OCI-LY7 (cell line): ENCODE results near the gene METTL22. TPM values are rescaled to one million over a fixed set of nuclear protein-coding genes. Genes with fewer than 3 reads are reported as not detected.

Experiments
- BruUV-seq: library from RNA; stranded (reverse); fragments of 400-500 nt; replicated peaks from 2 replicates; lab custom pipeline; 2021; lab: Mats Ljungman, UMichigan
- CTCF ChIA-PET: fragments of 300-600 bp; sonication (Branson Sonifier 250); formaldehyde crosslinking; loops from one replicate; lab custom pipeline; 2022; ENCODE audit warnings: antibody characterized with exemption; ENCODE audit not compliant: unreplicated experiment; lab: Charles Lee
- POLR2A ChIA-PET: fragments of 300-600 bp; sonication (Branson Sonifier 250); formaldehyde crosslinking; loops from one replicate; lab custom pipeline; 2022; ENCODE audit warnings: antibody characterized with exemption; lab: Charles Lee
- DNase-seq: peaks from one replicate; pipeline ENCODE4 v3.0.0-alpha.2; 2015; ENCODE audit warnings: low spot score
- H2AFZ ChIP-seq: fragments of 200-600 bp; sonication (generic), shearing (Covaris generic); 2 replicates; pipeline ENCODE4 v1.6.1; 2014; ENCODE audit warnings: mild to moderate bottlenecking, antibody characterized with exemption, low read length, moderate library complexity
- H3K27ac ChIP-seq: fragments of 200-600 bp; sonication (generic); 2 replicates; pipeline ENCODE4 v1.5.1; 2014; ENCODE audit warnings: mixed run types, low read depth, mild to moderate bottlenecking, moderate library complexity, low read length, inconsistent platforms; ENCODE audit not compliant: poor library complexity, severe bottlenecking
- H3K36me3 ChIP-seq: fragments of 200-600 bp; sonication (generic); 2 replicates; pipeline ENCODE4 v1.6.1; 2014; ENCODE audit warnings: mild to moderate bottlenecking, antibody characterized with exemption, low read length, moderate library complexity, mixed read lengths; ENCODE audit not compliant: insufficient read depth
- H3K4me1 ChIP-seq: fragments of 200-600 bp; sonication (generic); 2 replicates; pipeline ENCODE4 v1.5.1; 2014; ENCODE audit warnings: mild to moderate bottlenecking, low read length; ENCODE audit not compliant: insufficient read depth, poor library complexity, severe bottlenecking
- H3K4me2 ChIP-seq: fragments of 200-600 bp; sonication (generic); 2 replicates; pipeline ENCODE4 v1.6.1; 2014; ENCODE audit warnings: mild to moderate bottlenecking, low read length
- H3K4me3 ChIP-seq: fragments of 200-600 bp; sonication (generic); 2 replicates; pipeline ENCODE4 v1.5.1; 2014; ENCODE audit warnings: mild to moderate bottlenecking, low read depth, low read length; ENCODE audit not compliant: poor library complexity, severe bottlenecking
- H3K79me2 ChIP-seq: fragments of 200-600 bp; sonication (generic); 2 replicates; pipeline ENCODE4 v1.6.1; 2016; ENCODE audit warnings: low read depth, mild to moderate bottlenecking, low read length, moderate library complexity, mixed read lengths; ENCODE audit not compliant: insufficient read depth
- H3K9me2 ChIP-seq: fragments of 200-600 bp; sonication (generic); 2 replicates; pipeline ENCODE4 v1.6.1; 2016; ENCODE audit warnings: mild to moderate bottlenecking, low read length, mixed read lengths; ENCODE audit not compliant: insufficient read depth
- H3K9me3 ChIP-seq: fragments of 200-600 bp; sonication (generic); 2 replicates; pipeline ENCODE4 v1.6.1; 2014; ENCODE audit warnings: mild to moderate bottlenecking, mixed run types, low read length, mixed read lengths
- H4K20me1 ChIP-seq: fragments of 200-600 bp; sonication (generic); 2 replicates; pipeline ENCODE4 v1.6.1; 2014; ENCODE audit warnings: mild to moderate bottlenecking, antibody characterized with exemption, low read length, moderate library complexity, mixed read lengths; ENCODE audit not compliant: insufficient read depth
- CTCF ChIP-seq: fragments of 200-600 bp; sonication (generic); conservative IDR thresholded peaks from 2 replicates; pipeline ENCODE4 v1.5.1; 2014; ENCODE audit warnings: mild to moderate bottlenecking, antibody characterized with exemption, low read length, moderate library complexity, mixed read lengths
- EZH2phosphoT487 ChIP-seq: fragments of 200-600 bp; sonication (generic); IDR thresholded peaks from 2 replicates; pipeline ENCODE4 v1.6.1; 2018; ENCODE audit warnings: low read depth, borderline replicate concordance, mild to moderate bottlenecking, mixed run types, antibody characterized with exemption, low read length, moderate library complexity, mixed read lengths
- intact Hi-C: fragments of 100-400 bp; cut with micrococcal nuclease; formaldehyde crosslinking; loops from one replicate; pipeline ENCODE4 v1.10.0; 2022; ENCODE audit not compliant: unreplicated experiment
- total RNA-seq, 2 experiments: library from RNA; depleted of rRNA in 1 of 2; stranded (reverse); fragments of >200 nt in 1 of 2; shearing (Covaris generic) in 1 of 2; gene quantifications; 2 replicates each; pipeline ENCODE4 v1.2.3, GENCODE V29; 2014 to 2022

METTL22 gene
- total RNA-seq, 2 experiments from 2014 or later = 22.4 to 55.0 TPM

GRCh38 chr16:8600144-8600775 is 21.2 kb upstream of the METTL22 start:
- no peaks in the 10 kb centered on the region for H3K9me3 ChIP-seq
- H4K20me1 ChIP-seq = no peaks in the 10 kb centered on the region; the same call in 1 of the 2 replicates
- POLR2A ChIA-PET = interaction anchor here (0.6 kb wide), 1 partner anchor 135 kb away, joined by 3 read pairs; no protein-coding TSS in a partner anchor
- no TSS peak for BruUV-seq
- no peaks in the 10 kb centered on the region for H3K9me2 ChIP-seq
- H3K79me2 ChIP-seq = no peaks in the 10 kb centered on the region
- CTCF ChIA-PET = no interaction called here
- H3K4me3 ChIP-seq = no peak overlapping the region
- H3K27ac ChIP-seq = no peak overlapping the region
- H3K4me2 ChIP-seq = no peak overlapping the region
- no peaks in the 10 kb centered on the region for H3K36me3 ChIP-seq
- DNase-seq = no peak
- H3K4me1 ChIP-seq = no peaks in the 10 kb centered on the region
- no peak for TF ChIP-seq CTCF
- no peak for TF ChIP-seq EZH2phosphoT487
- intact Hi-C loops = no loop called here
- no peak overlapping the region for H2AFZ ChIP-seq

- DNase-seq = no peak
- Histone ChIP-seq H3K9me2 (no peaks in the 10 kb centered on the region), H3K27ac (no peak overlapping the region), H2AFZ (no peak overlapping the region), H4K20me1 (no peaks in the 10 kb centered on the region), H3K79me2 (no peaks in the 10 kb centered on the region), H3K36me3 (no peaks in the 10 kb centered on the region), H3K4me1 (no peaks in the 10 kb centered on the region), H3K4me2 (no peak overlapping the region), H3K4me3 (no peak overlapping the region), H3K9me3 (no peaks in the 10 kb centered on the region)
- CTCF ChIA-PET = no interaction called here
- POLR2A ChIA-PET = no interaction called here
- BruUV-seq = no TSS peak
- intact Hi-C loops = no loop called here
- TF ChIP-seq CTCF (no peak), EZH2phosphoT487 (no peak)
Observed at GRCh38 chr16:8605554-8605953, 15.9 kb upstream of the METTL22 start.

GRCh38 chr16:8607214-8607613 is 14.3 kb upstream of the METTL22 start:
- Histone ChIP-seq H3K79me2 (no peaks in the 10 kb centered on the region), H3K4me2 (no peak overlapping the region), H3K9me2 (no peaks in the 10 kb centered on the region), H3K4me1 (no peaks in the 10 kb centered on the region), H3K36me3 (no peaks in the 10 kb centered on the region), H2AFZ (no peak overlapping the region), H3K27ac (no peak overlapping the region), H3K9me3 (no peaks in the 10 kb centered on the region), H3K4me3 (no peak overlapping the region), H4K20me1 (no peaks in the 10 kb centered on the region)
- no peak for DNase-seq
- intact Hi-C loops = no loop called here
- POLR2A ChIA-PET = interaction anchor here (0.7 kb wide), 1 partner anchor 890 kb away, joined by 3 read pairs; no protein-coding TSS in a partner anchor
- CTCF ChIA-PET = no interaction called here
- TF ChIP-seq CTCF = no peak
- no peak for TF ChIP-seq EZH2phosphoT487
- BruUV-seq = no TSS peak
